ENCODE results near the gene RCSD1. TPM values are rescaled to one million over a fixed set of nuclear protein-coding genes. Genes with fewer than 3 reads are reported as not detected.

RCSD1 gene
- total RNA-seq, 1 donor from 2014 or later, result under 0.01 TPM

- H3K27me3 ChIP-seq (ENCODE audit: control insufficient read depth, insufficient read depth, low read length), result no peaks in the 10 kb centered on the region
- TF ChIP-seq CTCF (IDR thresholded peaks at IDR 0.05; ENCODE audit: insufficient read depth, low read length, severe bottlenecking), result no peak
- no peaks in the 10 kb centered on the region for H3K36me3 ChIP-seq (ENCODE audit: control insufficient read depth, insufficient read depth, low read length)
- no peak for DNase-seq (ENCODE audit: low read depth)
- FAIRE-seq, result no peak
- no peak overlapping the region for H3K4me3 ChIP-seq (ENCODE audit: low read depth, low read length)
Observed at GRCh38 chr1:167645625-167646414, 15.8 kb downstream of the RCSD1 start.

GRCh38 chr1:167648252-167648849 is 18.3 kb downstream of the RCSD1 start:
- Histone ChIP-seq H3K27me3 (ENCODE audit: control insufficient read depth, insufficient read depth, low read length) (no peaks in the 10 kb centered on the region), H3K36me3 (ENCODE audit: control insufficient read depth, insufficient read depth, low read length) (no peaks in the 10 kb centered on the region), H3K4me3 (ENCODE audit: low read depth, low read length) (no peak overlapping the region)
- FAIRE-seq (no peak), DNase-seq (ENCODE audit: low read depth) (no peak)
- no peak for TF ChIP-seq CTCF (IDR thresholded peaks at IDR 0.05; ENCODE audit: insufficient read depth, low read length, severe bottlenecking)

GRCh38 chr1:167648978-167649744 is 19.1 kb downstream of the RCSD1 start:
- DNase-seq (ENCODE audit: low read depth) (no peak), FAIRE-seq (no peak)
- no peak for TF ChIP-seq CTCF (IDR thresholded peaks at IDR 0.05; ENCODE audit: insufficient read depth, low read length, severe bottlenecking)
- Histone ChIP-seq H3K36me3 (ENCODE audit: control insufficient read depth, insufficient read depth, low read length) (no peaks in the 10 kb centered on the region), H3K4me3 (ENCODE audit: low read depth, low read length) (no peak overlapping the region), H3K27me3 (ENCODE audit: control insufficient read depth, insufficient read depth, low read length) (no peaks in the 10 kb centered on the region)

- Histone ChIP-seq H3K4me3 (ENCODE audit: low read depth, low read length) (no peak overlapping the region), H3K36me3 (ENCODE audit: control insufficient read depth, insufficient read depth, low read length) (no peaks in the 10 kb centered on the region), H3K27me3 (ENCODE audit: control insufficient read depth, insufficient read depth, low read length) (no peaks in the 10 kb centered on the region)
- TF ChIP-seq CTCF (IDR thresholded peaks at IDR 0.05; ENCODE audit: insufficient read depth, low read length, severe bottlenecking), result no peak
- FAIRE-seq (no peak), DNase-seq (ENCODE audit: low read depth) (no peak)
Observed at GRCh38 chr1:167650269-167651160, 20.5 kb downstream of the RCSD1 start.

GRCh38 chr1:167651161-167651693 is 21.2 kb downstream of the RCSD1 start:
- no peaks in the 10 kb centered on the region for H3K36me3 ChIP-seq (ENCODE audit: control insufficient read depth, insufficient read depth, low read length)
- DNase-seq (ENCODE audit: low read depth) (no peak), FAIRE-seq (no peak)
- no peak for TF ChIP-seq CTCF (IDR thresholded peaks at IDR 0.05; ENCODE audit: insufficient read depth, low read length, severe bottlenecking)
- H3K27me3 ChIP-seq (ENCODE audit: control insufficient read depth, insufficient read depth, low read length), result no peaks in the 10 kb centered on the region
- H3K4me3 ChIP-seq (ENCODE audit: low read depth, low read length), result no peak overlapping the region
